ENCODE results near the gene DPP10.
"Not testable (repeated sequence)": the region's sequence is repeated elsewhere in the genome, so short reads cannot be mapped to it uniquely, and the experiment has no call there.

The DPP10 gene

GRCh38 chr2:115427436-115427835, 985.0 kb downstream of the DPP10 start:
- no peak for DNase-seq (ENCODE audit: low read depth)

GRCh38 chr2:115440746-115441145, 998.3 kb downstream of the DPP10 start:
- not testable (repeated sequence) for DNase-seq (ENCODE audit: low read depth)

GRCh38 chr2:115443539-115444185, 1001.2 kb downstream of the DPP10 start:
- DNase-seq (ENCODE audit: low read depth) = no peak

GRCh38 chr2:115460008-115460407, 1017.6 kb downstream of the DPP10 start:
- DNase-seq (ENCODE audit: low read depth) = no peak

GRCh38 chr2:115480741-115481140, 1038.3 kb downstream of the DPP10 start:
- no peak for DNase-seq (ENCODE audit: low read depth)

- DNase-seq (ENCODE audit: low read depth) = no peak
Observed at GRCh38 chr2:115481842-115482241, 1039.4 kb downstream of the DPP10 start.

GRCh38 chr2:115483666-115484065, 1041.2 kb downstream of the DPP10 start:
- DNase-seq (ENCODE audit: low read depth) = no peak

- DNase-seq (ENCODE audit: low read depth) = no peak
Observed at GRCh38 chr2:115484486-115484885, 1042.0 kb downstream of the DPP10 start.

- no peak for DNase-seq (ENCODE audit: low read depth)
Observed at GRCh38 chr2:115484983-115485382, 1042.5 kb downstream of the DPP10 start.

GRCh38 chr2:115491186-115491793, 1048.8 kb downstream of the DPP10 start:
- DNase-seq (ENCODE audit: low read depth) = no peak

- DNase-seq (ENCODE audit: low read depth) = no peak
Observed at GRCh38 chr2:115505331-115505730, 1062.9 kb downstream of the DPP10 start.

GRCh38 chr2:115520727-115521126, 1078.3 kb downstream of the DPP10 start:
- no peak for DNase-seq (ENCODE audit: low read depth)

- no peak for DNase-seq (ENCODE audit: low read depth)
Observed at GRCh38 chr2:115524452-115524851, 1082.0 kb downstream of the DPP10 start.

- DNase-seq (ENCODE audit: low read depth) = no peak
Observed at GRCh38 chr2:115529627-115530026, 1087.2 kb downstream of the DPP10 start.

- no peak for DNase-seq (ENCODE audit: low read depth)
Observed at GRCh38 chr2:115533081-115533480, 1090.6 kb downstream of the DPP10 start.

- DNase-seq (ENCODE audit: low read depth) = no peak
Observed at GRCh38 chr2:115541814-115542213, 1099.4 kb downstream of the DPP10 start.

GRCh38 chr2:115542331-115542730, 1099.9 kb downstream of the DPP10 start:
- no peak for DNase-seq (ENCODE audit: low read depth)

GRCh38 chr2:115543024-115543423, 1100.6 kb downstream of the DPP10 start:
- no peak for DNase-seq (ENCODE audit: low read depth)

GRCh38 chr2:115543461-115543860, 1101.0 kb downstream of the DPP10 start:
- DNase-seq (ENCODE audit: low read depth) = no peak

- no peak for DNase-seq (ENCODE audit: low read depth)
Observed at GRCh38 chr2:115549611-115550130, 1107.2 kb downstream of the DPP10 start.

GRCh38 chr2:115552726-115553125, 1110.3 kb downstream of the DPP10 start:
- DNase-seq (ENCODE audit: low read depth) = no peak

GRCh38 chr2:115554153-115554552, 1111.7 kb downstream of the DPP10 start:
- no peak for DNase-seq (ENCODE audit: low read depth)

GRCh38 chr2:115558725-115559124, 1116.3 kb downstream of the DPP10 start:
- DNase-seq (ENCODE audit: low read depth) = no peak

GRCh38 chr2:115560666-115561065, 1118.2 kb downstream of the DPP10 start:
- DNase-seq (ENCODE audit: low read depth) = no peak

All from activated T-helper 1 cell treated with Interleukin-2 at 50 U/mL for 16 hours (primary cell).